Body of pancreas (tissue), 4 donors: Measurements from ENCODE around the gene SERPINA4.

Source experiments
- CTCF ChIP-seq, 7 experiments: fragments of 450-650 bp in 4 of 7; fragments of 200-600 bp in 3 of 7; sonication (generic) in 3 of 7; IDR thresholded peaks; one replicate each; pipeline ENCODE4 v1.5.1; 2016 to 2019; ENCODE audit warnings: antibody characterized with exemption in 7 of 7
- POLR2A ChIP-seq, 3 donors: fragments of 450-650 bp; IDR thresholded peaks; one replicate each; pipeline ENCODE4 v1.6.1; 2016; ENCODE audit warnings: antibody characterized with exemption in 3 of 3, mild to moderate bottlenecking in 2 of 3

GRCh38 chr14:94548999-94549985 is 11.9 kb upstream of the SERPINA4 start:
- TF ChIP-seq CTCF (IDR thresholded peaks at IDR 0.05), result peak; percentile 69 to 93 (median 73)
- no peak for TF ChIP-seq POLR2A (IDR thresholded peaks at IDR 0.05)
